Transverse colon (tissue), 3 donors: ENCODE measurements around the gene ADD1.

Source experiments
- EP300 ChIP-seq: sonication (generic); formaldehyde crosslinking; IDR thresholded peaks from one replicate; pipeline ENCODE4 v1.6.1; 2017; ENCODE audit warnings: antibody characterized with exemption, low read depth
- POLR2A ChIP-seq: fragments of 450-650 bp; IDR thresholded peaks from one replicate; pipeline ENCODE4 v1.6.1; 2016; ENCODE audit warnings: antibody characterized with exemption, mild to moderate bottlenecking, moderate library complexity
- TF ChIP-seq, protein P1 (sequence below), 5 experiments: fragments of 200-600 bp in 3 of 5; fragments of 450-650 bp in 2 of 5; sonication (generic) in 3 of 5; IDR thresholded peaks; 1 replicate in 2 of 5; 2 replicates in 3 of 5; pipeline ENCODE4 v1.5.1; 2016 to 2017; ENCODE audit warnings: antibody characterized with exemption in 5 of 5, inconsistent platforms in 3 of 5, mild to moderate bottlenecking in 2 of 5, moderate library complexity in 1 of 5

DNA sequence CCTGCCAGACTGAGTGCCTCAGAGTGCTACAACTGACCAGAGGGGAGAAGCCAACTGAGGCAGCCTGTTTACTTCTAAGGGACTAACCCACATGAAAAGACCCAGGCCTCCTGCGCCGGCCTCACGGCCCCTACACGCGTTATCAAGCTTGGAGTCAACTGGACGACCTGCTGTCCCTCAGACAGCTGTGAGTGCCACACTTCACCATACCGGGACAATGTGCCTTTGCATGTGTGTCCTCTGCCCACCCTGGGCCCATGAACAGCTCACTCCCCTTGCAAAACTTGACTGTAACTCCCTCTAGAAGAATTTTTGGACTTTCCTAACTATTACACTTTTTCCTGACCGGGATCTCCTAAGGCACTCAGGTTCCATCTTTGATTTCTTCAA lies 117.8 kb downstream of the ADD1 start:
- TF ChIP-seq, protein P1, sequence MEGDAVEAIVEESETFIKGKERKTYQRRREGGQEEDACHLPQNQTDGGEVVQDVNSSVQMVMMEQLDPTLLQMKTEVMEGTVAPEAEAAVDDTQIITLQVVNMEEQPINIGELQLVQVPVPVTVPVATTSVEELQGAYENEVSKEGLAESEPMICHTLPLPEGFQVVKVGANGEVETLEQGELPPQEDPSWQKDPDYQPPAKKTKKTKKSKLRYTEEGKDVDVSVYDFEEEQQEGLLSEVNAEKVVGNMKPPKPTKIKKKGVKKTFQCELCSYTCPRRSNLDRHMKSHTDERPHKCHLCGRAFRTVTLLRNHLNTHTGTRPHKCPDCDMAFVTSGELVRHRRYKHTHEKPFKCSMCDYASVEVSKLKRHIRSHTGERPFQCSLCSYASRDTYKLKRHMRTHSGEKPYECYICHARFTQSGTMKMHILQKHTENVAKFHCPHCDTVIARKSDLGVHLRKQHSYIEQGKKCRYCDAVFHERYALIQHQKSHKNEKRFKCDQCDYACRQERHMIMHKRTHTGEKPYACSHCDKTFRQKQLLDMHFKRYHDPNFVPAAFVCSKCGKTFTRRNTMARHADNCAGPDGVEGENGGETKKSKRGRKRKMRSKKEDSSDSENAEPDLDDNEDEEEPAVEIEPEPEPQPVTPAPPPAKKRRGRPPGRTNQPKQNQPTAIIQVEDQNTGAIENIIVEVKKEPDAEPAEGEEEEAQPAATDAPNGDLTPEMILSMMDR (IDR thresholded peaks at IDR 0.05), result no peak
- TF ChIP-seq POLR2A (no peak), EP300 (no peak)
